HepG2 (cell line): ENCODE data around the gene GALR2.

Experiments
- CHD2 ChIP-seq: IDR thresholded peaks from 2 replicates; pipeline ENCODE4 v1.6.1; 2011; ENCODE audit warnings: low read depth, low read length, improper control_type of control experiment
- CTCF ChIP-seq: sonication (generic); formaldehyde crosslinking; IDR thresholded peaks from 2 replicates; pipeline ENCODE4 v1.5.0; 2020; ENCODE audit warnings: mild to moderate bottlenecking, missing genetic modification reagents, moderate library complexity
- GMEB2 ChIP-seq: IDR thresholded peaks from 2 replicates; pipeline ENCODE4 v1.6.1; 2016; ENCODE audit warnings: missing biosample characterization, missing genetic modification reagents, low read depth
- GTF2F1 ChIP-seq: fragments of 150-350 bp; IDR thresholded peaks from 2 replicates; pipeline ENCODE4 v1.6.1; 2014; ENCODE audit warnings: low read length
- MAFK ChIP-seq, 2 experiments: IDR thresholded peaks in 1 of 2; conservative IDR thresholded peaks in 1 of 2; 2 replicates each; pipeline ENCODE4 v1.6.1; 2011; ENCODE audit warnings: improper control_type of control experiment in 2 of 2, low read length in 2 of 2
- MYC ChIP-seq: sonication (generic); formaldehyde crosslinking; IDR thresholded peaks from 2 replicates; pipeline ENCODE4 v1.9.0; 2021; ENCODE audit warnings: missing genetic modification reagents, borderline replicate concordance
- NCOA2 ChIP-seq: sonication (generic); formaldehyde crosslinking; IDR thresholded peaks from 2 replicates; pipeline ENCODE4 v1.8.0; 2022; ENCODE audit warnings: inconsistent platforms
- RNF2 ChIP-seq: fragments of 450-650 bp; conservative IDR thresholded peaks from 2 replicates; pipeline ENCODE4 v1.6.1; 2016; ENCODE audit warnings: low read depth
- SMAD1 ChIP-seq: sonication (generic); formaldehyde crosslinking; IDR thresholded peaks from 2 replicates; pipeline ENCODE4 v1.4.0; 2020; ENCODE audit warnings: missing genetic modification reagents, low read depth, mild to moderate bottlenecking, borderline replicate concordance
- SP1 ChIP-seq, 2 experiments: fragments of 450-650 bp in 1 of 2; sonication (generic) in 1 of 2; formaldehyde crosslinking in 1 of 2; IDR thresholded peaks; 2 replicates each; pipeline versions ENCODE4 v1.4.0 to v1.6.1; 2016 to 2020; ENCODE audit warnings: missing genetic modification reagents in 1 of 2
- ZBTB21 ChIP-seq: sonication (generic); formaldehyde crosslinking; IDR thresholded peaks from 2 replicates; pipeline ENCODE4 v1.4.0; 2020; ENCODE audit warnings: missing genetic modification reagents
- ZKSCAN1 ChIP-seq: fragments of 150-350 bp; IDR thresholded peaks from 2 replicates; pipeline ENCODE4 v1.6.1; 2014; ENCODE audit warnings: low read length
- ZNF121 ChIP-seq: sonication (generic); formaldehyde crosslinking; IDR thresholded peaks from 2 replicates; pipeline ENCODE4 v1.5.0; 2020; ENCODE audit warnings: mild to moderate bottlenecking, missing genetic modification reagents

GRCh38 chr17:76048711-76049110 is 25.9 kb upstream of the GALR2 start:
- TF ChIP-seq ZBTB21 (no peak), MYC (CRISPR knock-in tag) (no peak), NCOA2 (CRISPR knock-in tag) (no peak), MAFK (conservative IDR thresholded peaks at IDR 0.05 in 1 of 2, IDR thresholded peaks at IDR 0.05 in 1 of 2; ENCODE audit: low read length in 2 of 2) (no peak), CTCF (CRISPR knock-in tag) (no peak), ZKSCAN1 (no peak), ZNF121 (CRISPR knock-in tag) (no peak), GTF2F1 (no peak), SMAD1 (no peak), CHD2 (no peak), RNF2 (no peak), SP1 (IDR thresholded peaks at IDR 0.05) (no peak), SP1 (CRISPR knock-in tag; IDR thresholded peaks at IDR 0.05) (no peak), GMEB2 (no peak)
